Measurements from ENCODE around the gene IGLL1.

The IGLL1 gene

GRCh38 chr22:23527971-23528740, 51.9 kb downstream of the IGLL1 start:
- DNase-seq (ENCODE audit: low read depth) = no peak

- DNase-seq (ENCODE audit: low read depth) = no peak
Observed at GRCh38 chr22:23526596-23527316, 53.3 kb downstream of the IGLL1 start.

- no peak for DNase-seq (ENCODE audit: low read depth)
Observed at GRCh38 chr22:23525510-23525909, 54.6 kb downstream of the IGLL1 start.

GRCh38 chr22:23524226-23524625, 55.9 kb downstream of the IGLL1 start:
- DNase-seq (ENCODE audit: low read depth) = no peak

GRCh38 chr22:23523713-23524112, 56.4 kb downstream of the IGLL1 start:
- DNase-seq (ENCODE audit: low read depth) = no peak

Data from activated gamma-delta T cell treated with anti-CD3 and anti-CD28 coated beads, Interleukin-2, amount 50 U/mL, for 16 hours (primary cell).